Stimulated activated CD8-positive, alpha-beta memory T cell treated with anti-CD3 and anti-CD28 coated beads, Interleukin-7, amount 100 ng/mL, for 1 hour (primary cell): Measurements from ENCODE around the gene KCNC3.
"Not testable (repeated sequence)": the region's sequence is repeated elsewhere in the genome, so short reads cannot be mapped to it uniquely, and the experiment has no call there.

Experiments
- DNase-seq, 2 donors: peaks; one replicate each; pipeline ENCODE4 v3.0.0-alpha.2; 2020; ENCODE audit warnings: low read depth in 2 of 2

Gene KCNC3

GRCh38 chr19:50353487-50353880, 24.3 kb upstream of the KCNC3 start:
- DNase-seq: not testable (repeated sequence)

DNA sequence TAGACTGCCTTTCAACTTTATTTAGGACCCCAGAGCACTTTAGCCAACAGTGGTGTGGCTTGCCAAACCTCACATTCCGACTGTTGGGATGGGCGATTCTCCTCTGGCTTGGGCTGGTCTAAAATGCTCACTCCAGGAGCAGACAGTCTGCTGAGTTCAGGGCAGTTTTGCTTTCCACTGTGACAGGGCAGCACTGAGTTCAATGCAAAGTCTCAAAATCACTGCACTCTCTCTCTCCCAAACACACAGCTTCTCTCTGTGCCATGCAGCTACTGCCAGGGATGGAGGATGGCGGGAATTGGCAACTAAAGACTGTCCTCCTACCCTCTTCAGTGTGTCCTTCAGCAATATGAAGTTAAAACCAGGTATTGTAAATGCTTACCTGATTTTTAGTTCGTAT, 23.1 kb upstream of the KCNC3 start:
- no peak for DNase-seq

DNA sequence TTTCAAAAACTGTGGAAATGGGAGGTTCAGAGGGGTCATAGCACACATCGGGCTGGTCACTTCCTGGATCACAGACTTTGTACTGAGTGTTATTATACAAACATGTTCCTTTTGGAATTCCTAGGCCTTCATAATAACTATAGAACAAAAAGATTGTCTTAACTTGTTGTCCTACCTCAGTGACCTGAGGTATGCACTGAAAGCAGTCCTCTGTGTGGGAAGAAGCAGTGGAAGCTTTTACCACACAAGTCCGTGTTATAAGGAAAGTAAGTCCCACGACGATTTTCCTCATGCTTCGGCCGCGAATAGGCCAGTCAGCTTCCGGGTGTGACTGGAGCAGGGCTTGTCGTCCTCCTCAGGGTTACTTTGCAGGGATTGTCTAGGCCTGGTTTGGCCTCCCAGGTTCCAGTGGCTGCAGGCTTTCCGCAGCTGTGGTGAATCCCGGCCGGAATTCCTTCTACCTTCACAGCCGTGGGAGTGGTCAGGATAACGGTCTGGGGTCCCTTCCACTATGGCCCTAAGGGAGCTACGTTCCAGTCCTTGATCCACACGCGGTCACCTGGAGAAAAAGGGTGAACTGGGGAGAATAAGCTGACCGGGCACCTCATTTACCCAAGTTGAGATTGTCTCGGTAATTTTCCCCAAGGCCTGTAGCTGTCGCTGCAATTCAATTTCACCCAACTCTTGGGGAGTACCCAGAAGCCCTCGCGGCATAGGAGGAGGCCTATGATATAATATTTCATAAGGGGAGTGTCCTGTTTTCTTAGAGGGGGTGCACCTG, 20.3 kb upstream of the KCNC3 start:
- DNase-seq: no peak

GRCh38 chr19:50347089-50347581, 18.0 kb upstream of the KCNC3 start:
- DNase-seq: not testable (repeated sequence)

DNA sequence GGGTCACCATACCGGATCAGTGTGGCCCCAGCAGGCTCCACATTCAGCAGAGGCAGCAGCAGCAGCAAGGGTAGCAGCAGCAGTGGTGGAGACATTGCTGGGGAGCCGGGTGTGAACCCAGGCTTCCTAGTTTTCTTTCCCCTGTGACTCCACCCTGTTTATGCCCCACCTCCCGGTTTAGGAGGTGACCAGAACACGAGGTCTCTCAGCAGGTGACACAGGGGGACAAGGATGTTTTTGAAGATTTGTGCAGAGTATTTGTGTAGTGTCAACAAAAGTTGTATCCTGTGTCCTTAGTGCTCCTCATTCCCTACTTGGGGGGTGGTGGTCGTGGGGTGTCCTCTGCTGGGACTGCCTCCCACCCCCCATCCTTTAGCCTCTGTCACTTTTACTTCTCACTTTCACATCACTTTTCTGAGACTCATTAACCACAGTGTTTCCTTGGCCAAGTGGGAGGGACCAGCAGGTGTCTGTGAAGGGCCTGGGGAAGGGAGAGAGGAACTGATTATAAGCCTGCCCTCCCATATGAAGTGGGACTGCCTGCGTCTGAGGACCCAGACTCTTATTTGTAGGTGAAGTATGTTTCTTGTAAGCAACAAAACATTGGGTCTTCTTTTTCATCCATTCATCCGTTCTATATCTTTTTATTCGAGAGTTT, 15.6 kb upstream of the KCNC3 start:
- DNase-seq: no peak

DNA sequence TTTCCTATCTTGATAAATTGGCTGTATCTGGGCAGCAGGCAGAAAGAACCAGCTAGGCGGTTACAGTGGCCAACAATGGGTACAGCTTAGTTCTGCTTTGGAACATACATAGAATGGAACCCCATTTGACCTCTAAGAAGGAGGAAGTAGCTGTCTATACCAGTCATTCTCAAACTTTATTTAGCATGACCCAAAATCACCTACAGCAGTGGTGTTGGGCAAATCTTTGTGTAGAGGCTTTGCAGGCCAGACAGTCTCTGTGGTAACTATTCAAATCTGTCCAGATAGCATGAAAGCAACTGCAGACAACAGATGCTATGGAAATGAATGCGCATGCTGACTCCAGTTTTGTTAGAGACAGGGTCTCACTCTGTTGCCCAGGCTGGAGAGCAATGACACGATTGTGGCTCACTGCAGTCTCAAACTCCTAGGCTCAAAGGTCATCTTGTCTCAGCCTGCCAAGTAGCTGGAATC, 12.0 kb upstream of the KCNC3 start:
- DNase-seq: no peak

- no peak for DNase-seq
These were observed 11.2 kb upstream of the KCNC3 start for GRCh38 chr19:50340331-50340730.

GRCh38 chr19:50337031-50337430, 7.9 kb upstream of the KCNC3 start:
- not testable (repeated sequence) for DNase-seq

DNA sequence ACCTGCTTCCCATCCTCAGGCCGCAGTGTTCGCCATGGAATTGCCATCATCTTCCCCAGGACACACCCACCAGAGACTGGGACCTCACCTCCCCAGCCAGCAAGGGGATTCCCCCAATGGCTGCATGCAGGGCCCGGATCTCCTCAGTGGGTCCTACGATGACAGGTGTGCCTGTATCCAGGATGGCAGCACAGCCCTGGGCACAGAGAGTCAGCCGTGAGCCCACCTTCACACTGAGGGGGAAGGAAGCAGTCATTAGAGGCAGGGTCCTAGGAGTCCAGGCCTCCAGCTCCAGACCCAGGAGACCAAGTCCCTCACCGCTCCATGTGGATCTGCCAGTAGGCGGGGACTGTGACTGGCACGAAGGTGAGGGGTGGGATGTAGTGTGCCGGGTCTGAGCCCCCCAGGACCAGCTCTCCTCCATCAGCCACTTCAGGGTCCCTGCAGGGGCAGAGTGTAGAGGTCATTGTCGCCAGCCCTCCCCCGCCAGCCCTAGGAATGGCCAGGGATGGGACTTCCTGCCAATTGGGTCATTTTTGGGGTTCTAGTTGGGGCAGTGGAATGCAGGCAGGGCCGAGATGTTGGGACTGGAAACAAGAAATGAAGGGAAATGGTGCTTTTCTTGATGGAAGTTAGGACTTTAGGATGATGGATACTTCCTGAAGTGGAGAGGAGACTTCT, 5.7 kb upstream of the KCNC3 start:
- no peak for DNase-seq

- peak; percentile 63 to 69 for DNase-seq
These were observed 4.8 kb upstream of the KCNC3 start for GRCh38 chr19:50333737-50334617.

DNA sequence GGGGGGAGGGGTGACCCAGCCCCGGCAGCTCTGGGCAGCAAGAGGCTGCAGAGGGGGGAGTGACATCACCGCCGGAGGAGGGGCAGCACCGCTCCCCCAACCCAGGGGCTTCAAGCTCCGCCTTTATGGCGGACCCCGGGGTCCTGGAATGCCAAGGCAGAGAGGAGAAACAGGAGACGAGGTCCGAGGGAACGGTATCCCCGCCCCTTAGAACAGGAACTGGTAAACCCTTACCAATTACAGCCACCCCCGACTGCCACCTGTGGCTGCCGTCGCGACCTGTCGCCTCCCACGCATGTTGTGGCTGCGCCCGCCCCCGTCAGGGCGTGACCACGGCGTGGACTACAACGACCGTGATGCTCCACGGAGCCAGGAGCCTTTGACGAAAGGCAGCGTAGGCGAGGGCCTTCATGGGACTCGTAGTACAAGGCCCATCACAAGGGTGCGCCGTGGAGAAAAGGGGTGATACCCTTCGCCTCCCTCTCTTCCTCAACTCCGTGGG, 4.1 kb upstream of the KCNC3 start:
- DNase-seq: peak; percentile 54 to 76

DNA sequence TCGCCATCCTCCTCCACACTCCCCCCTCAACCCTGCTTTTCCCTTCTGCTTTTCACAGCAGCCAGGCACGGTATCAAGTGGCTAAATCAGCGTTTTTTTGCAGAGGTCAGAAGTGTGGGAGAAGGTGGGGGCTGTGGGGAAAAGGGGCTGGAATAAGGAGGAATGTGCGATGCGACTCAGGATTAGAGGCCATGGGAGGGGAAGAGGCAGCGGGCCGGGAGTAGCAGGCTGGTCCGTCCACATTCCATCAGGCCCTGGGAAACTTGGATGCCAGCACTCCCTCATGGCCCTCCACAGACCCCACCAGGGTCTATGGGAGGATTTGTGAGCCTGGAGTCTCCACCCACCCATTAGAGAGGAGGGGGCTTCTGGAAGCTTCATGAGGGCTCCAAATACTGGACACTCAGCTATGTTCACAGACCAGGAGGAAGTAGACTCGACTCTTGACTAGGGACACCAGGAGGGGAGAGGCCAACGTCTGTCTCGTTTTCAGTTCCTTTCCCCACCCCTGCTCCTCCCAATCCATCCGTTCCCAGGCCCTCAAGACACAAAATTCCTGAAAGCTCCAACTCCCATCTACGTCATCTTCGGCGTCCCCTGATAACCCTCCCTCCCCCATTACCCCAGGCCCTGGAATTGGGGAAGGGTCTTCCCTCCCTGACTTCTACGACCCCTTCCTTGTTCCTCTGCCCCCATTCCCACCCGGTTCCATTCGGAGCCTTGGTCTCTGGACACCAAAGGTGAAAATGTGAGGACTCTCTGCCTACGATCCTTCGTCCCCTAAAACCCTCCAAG, 3.3 kb upstream of the KCNC3 start:
- DNase-seq: no peak

DNA sequence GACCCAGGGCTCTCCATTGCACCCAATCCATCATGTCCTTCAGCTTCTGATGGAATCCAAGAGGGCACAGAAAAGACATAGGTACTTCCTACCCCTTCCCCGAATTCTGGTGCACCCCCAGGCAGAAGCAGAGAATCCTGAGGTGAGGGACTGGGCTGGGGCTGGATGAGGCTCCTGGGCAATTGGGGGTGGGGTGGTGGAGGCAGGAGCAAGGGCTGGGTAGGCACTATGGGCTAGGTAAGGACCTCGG, 2.7 kb upstream of the KCNC3 start:
- no peak for DNase-seq

- DNase-seq: no peak
These were observed 2.2 kb upstream of the KCNC3 start for GRCh38 chr19:50331221-50331993.

DNA sequence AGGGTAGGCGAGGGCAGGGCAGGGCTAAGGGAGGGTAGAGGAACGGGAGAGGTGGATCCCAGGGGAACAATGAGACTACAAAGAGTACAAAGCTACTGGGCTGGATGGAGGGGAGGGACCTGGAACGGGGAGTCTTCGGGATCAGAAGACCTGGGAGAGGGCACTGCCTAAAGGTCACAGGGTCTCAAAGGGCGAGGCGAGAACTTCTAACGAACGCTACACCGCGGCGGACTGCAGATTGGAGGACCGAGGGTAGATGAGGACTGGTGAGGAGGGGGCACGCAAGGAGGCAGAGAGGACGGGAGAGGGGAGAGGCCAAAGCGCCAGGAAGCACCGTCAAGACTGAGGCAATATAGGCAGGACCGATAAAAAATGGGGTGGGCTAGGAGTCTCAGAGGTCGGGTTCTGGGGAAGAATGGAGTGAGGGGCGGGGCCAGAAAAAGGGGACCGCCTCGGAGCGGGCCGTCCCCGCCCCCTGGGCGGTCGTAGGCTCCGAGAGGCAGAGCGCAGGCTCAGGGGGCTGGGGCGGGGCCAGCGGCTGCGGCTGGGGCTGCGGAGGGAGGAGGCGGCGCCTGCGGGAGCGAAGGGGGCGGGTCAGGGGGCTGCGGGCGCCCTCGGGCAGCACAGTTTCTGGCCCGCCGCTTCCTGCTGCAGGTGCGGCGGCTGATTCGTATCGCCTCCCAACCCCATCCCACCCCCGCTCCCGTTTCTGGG, 1.3 kb upstream of the KCNC3 start:
- peak; percentile 26 to 57 for DNase-seq

DNA sequence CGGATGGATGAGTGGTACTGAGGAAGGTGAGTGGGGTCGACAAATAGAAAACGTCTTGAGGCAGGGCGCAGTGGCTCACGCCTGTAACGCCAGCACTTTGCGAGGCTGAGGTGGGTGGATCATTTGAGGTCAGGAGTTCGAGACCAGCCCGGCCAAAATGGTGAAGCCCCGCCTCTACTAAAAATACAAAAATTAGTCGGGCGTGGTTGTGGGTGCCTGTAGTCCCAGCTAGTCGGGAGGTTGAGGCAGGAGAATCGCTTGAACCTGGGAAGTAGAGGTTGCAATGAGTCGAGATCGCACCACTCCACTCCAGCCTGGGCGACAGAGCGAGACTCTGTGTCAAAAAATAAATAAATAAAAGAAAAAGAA, 733 bp upstream of the KCNC3 start:
- DNase-seq: not testable (repeated sequence)

DNA sequence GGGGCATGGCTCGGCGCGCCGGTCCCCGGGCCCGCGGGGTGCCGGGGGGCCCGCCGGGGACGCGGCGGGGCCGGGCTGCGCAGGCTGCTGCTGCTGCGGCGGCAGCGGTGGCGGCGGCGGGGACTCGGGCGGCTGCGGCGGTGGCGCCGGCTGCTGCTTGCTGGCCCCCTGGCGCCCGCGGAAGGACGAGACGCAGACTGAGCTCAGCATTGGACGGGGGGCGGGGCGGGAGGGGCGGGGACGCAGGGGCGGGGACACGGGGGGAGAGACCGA, 368 bp downstream of the KCNC3 start:
- DNase-seq: no peak

DNA sequence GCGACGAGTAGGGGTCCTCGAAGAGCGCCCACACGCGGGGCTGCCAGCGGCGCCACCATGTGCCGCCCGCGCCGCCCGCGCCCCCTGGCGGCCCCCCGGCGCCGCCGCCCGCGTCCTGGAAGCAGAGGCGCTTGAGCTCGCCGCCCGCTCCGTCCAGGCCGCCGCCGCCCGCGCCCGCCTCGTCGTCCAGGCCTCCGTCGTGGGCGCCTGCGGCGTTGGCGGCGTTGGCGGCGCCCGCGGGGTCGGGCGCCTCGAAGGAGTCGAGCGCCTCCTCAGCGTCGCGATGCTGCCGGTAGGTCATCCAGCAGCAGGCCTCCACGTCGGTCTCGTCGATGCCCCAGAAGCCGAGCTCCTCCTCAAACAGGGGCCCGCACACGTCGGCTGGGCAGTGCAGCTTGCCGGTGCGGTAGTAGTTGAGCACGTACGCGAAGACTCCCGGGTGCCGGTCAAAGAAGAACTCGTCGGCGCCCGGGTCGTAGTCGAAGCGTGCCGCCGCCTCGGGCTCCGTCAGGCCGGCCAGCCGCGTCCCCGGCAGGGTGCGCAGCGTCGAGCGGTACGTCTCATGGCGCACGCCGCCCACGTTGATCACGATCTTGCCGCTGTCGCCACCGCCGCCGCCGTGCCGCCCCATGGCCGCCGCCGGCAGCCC, 829 bp downstream of the KCNC3 start:
- DNase-seq: no peak
